Osteocyte (in vitro differentiated cells): Measurements from ENCODE around the gene MYOG. TPM values are rescaled to one million over a fixed set of nuclear protein-coding genes. Genes with fewer than 3 reads are reported as not detected.
A peak's percentile ranks its signal among the peaks of the same experiment; 100 is the strongest.

Experiments used
- DNase-seq: peaks from one replicate; pipeline ENCODE4 v3.0.0; 2021; ENCODE audit warnings: mixed read lengths; ENCODE audit not compliant: unreplicated experiment; ENCODE audit errors: extremely low spot score
- H3K27ac Mint-ChIP-seq: one replicate; pipeline ENCODE4 v1.8.0; 2021; ENCODE audit warnings: mild to moderate bottlenecking, mixed read lengths; ENCODE audit not compliant: unreplicated experiment
- H3K27me3 Mint-ChIP-seq: one replicate; pipeline ENCODE4 v1.8.0; 2021; ENCODE audit warnings: mixed read lengths; ENCODE audit not compliant: unreplicated experiment
- H3K36me3 Mint-ChIP-seq: one replicate; pipeline ENCODE4 v1.8.0; 2021; ENCODE audit warnings: mixed read lengths; ENCODE audit not compliant: unreplicated experiment
- H3K4me1 Mint-ChIP-seq: one replicate; pipeline ENCODE4 v1.8.0; 2021; ENCODE audit warnings: mixed read lengths; ENCODE audit not compliant: unreplicated experiment
- H3K4me3 Mint-ChIP-seq: one replicate; pipeline ENCODE4 v1.8.0; 2021; ENCODE audit warnings: mild to moderate bottlenecking, moderate library complexity, mixed read lengths; ENCODE audit not compliant: unreplicated experiment
- H3K9me3 Mint-ChIP-seq: one replicate; pipeline ENCODE4 v1.8.0; 2021; ENCODE audit warnings: mixed read lengths; ENCODE audit not compliant: unreplicated experiment
- CTCF ChIP-seq: fragments of 200-600 bp; sonication (generic); IDR thresholded peaks from 2 replicates; pipeline ENCODE4 v1.5.0; 2021; ENCODE audit warnings: antibody characterized with exemption, mild to moderate bottlenecking, moderate library complexity
- total RNA-seq: library from RNA; stranded (reverse); gene quantifications from 2 replicates; pipeline ENCODE4 v1.2.1, GENCODE V29; 2021

Gene MYOG
- total RNA-seq, 1 donor from 2014 or later = not detected

- DNase-seq = peak; percentile 65
- Mint-ChIP-seq H3K9me3 (no peaks in the 10 kb centered on the region), H3K36me3 (no peaks in the 10 kb centered on the region), H3K27me3 (peaks cover 85% of the 10 kb centered on the region), H3K27ac (no peak overlapping the region), H3K4me1 (peaks cover 5% of the 10 kb centered on the region), H3K4me3 (no peak overlapping the region)
- TF ChIP-seq CTCF = no peak
Observed at GRCh38 chr1:203122159-203122558, 36.3 kb upstream of the MYOG start.

GRCh38 chr1:203121186-203122015 lies 35.6 kb upstream of the MYOG start:
- no peak overlapping the region for H3K27ac Mint-ChIP-seq
- DNase-seq = peak; percentile 69

GRCh38 chr1:203120325-203121153 lies 34.7 kb upstream of the MYOG start:
- H3K9me3 Mint-ChIP-seq = no peaks in the 10 kb centered on the region
- no peak overlapping the region for H3K27ac Mint-ChIP-seq
- TF ChIP-seq CTCF = no peak
- peak; percentile 62 for DNase-seq
- no peak overlapping the region for H3K4me3 Mint-ChIP-seq
- peaks cover 91% of the 10 kb centered on the region for H3K27me3 Mint-ChIP-seq
- no peaks in the 10 kb centered on the region for H3K36me3 Mint-ChIP-seq
- H3K4me1 Mint-ChIP-seq = no peaks in the 10 kb centered on the region

More at GRCh38 chr1:203121186-203122015, 35.6 kb upstream of the MYOG start:
- H3K36me3 Mint-ChIP-seq = no peaks in the 10 kb centered on the region
- H3K4me3 Mint-ChIP-seq = no peak overlapping the region
- TF ChIP-seq CTCF = no peak
- H3K27me3 Mint-ChIP-seq = peaks cover 91% of the 10 kb centered on the region
- no peaks in the 10 kb centered on the region for H3K9me3 Mint-ChIP-seq
- H3K4me1 Mint-ChIP-seq = no peaks in the 10 kb centered on the region

GRCh38 chr1:203117611-203118575 lies 32.1 kb upstream of the MYOG start:
- no peak overlapping the region for H3K4me3 Mint-ChIP-seq
- H3K9me3 Mint-ChIP-seq = no peaks in the 10 kb centered on the region
- H3K36me3 Mint-ChIP-seq = no peaks in the 10 kb centered on the region
- H3K4me1 Mint-ChIP-seq = no peaks in the 10 kb centered on the region
- no peak overlapping the region for H3K27ac Mint-ChIP-seq
- DNase-seq = peak; percentile 91
- peak; percentile 86 for TF ChIP-seq CTCF
- peaks cover 67% of the 10 kb centered on the region for H3K27me3 Mint-ChIP-seq
